AG08395 (cell line): ENCODE measurements around the gene PKP3.
"Not testable (repeated sequence)": the region's sequence is repeated elsewhere in the genome, so short reads cannot be mapped to it uniquely, and the experiment has no call there.

Source experiments
- DNase-seq: peaks from one replicate; pipeline ENCODE4 v3.0.0; 2012; ENCODE audit warnings: mixed read lengths, low spot score

PKP3 gene

GRCh38 chr11:429931-430456 lies 36.0 kb downstream of the PKP3 start:
- DNase-seq = no peak

- DNase-seq = no peak
Observed at GRCh38 chr11:431921-432320, 37.9 kb downstream of the PKP3 start.

GRCh38 chr11:432501-433100 lies 38.6 kb downstream of the PKP3 start:
- DNase-seq = no peak

- no peak for DNase-seq
Observed at GRCh38 chr11:433111-433510, 39.1 kb downstream of the PKP3 start.

- DNase-seq = no peak
Observed at GRCh38 chr11:433641-434040, 39.6 kb downstream of the PKP3 start.

- DNase-seq = no peak
Observed at GRCh38 chr11:434496-434895, 40.5 kb downstream of the PKP3 start.

- not testable (repeated sequence) for DNase-seq
Observed at GRCh38 chr11:434999-435740, 41.2 kb downstream of the PKP3 start.

- no peak for DNase-seq
Observed at GRCh38 chr11:437228-437870, 43.3 kb downstream of the PKP3 start.

GRCh38 chr11:438101-438844 lies 44.3 kb downstream of the PKP3 start:
- DNase-seq = no peak

GRCh38 chr11:439315-440064 lies 45.5 kb downstream of the PKP3 start:
- DNase-seq = no peak

GRCh38 chr11:440065-441042 lies 46.3 kb downstream of the PKP3 start:
- DNase-seq = no peak

GRCh38 chr11:441043-441417 lies 47.0 kb downstream of the PKP3 start:
- DNase-seq = no peak

GRCh38 chr11:441418-442274 lies 47.6 kb downstream of the PKP3 start, which contains the start of gene ANO9:
ANO9 (minus strand) TSS chr11:442011; CDS start chr11:441926, 85 bp downstream.
- DNase-seq = no peak

- DNase-seq = no peak
Observed at GRCh38 chr11:442611-443081, 48.6 kb downstream of the PKP3 start.

- DNase-seq = no peak
Observed at GRCh38 chr11:443542-444199, 49.7 kb downstream of the PKP3 start.

- peak; percentile 45 for DNase-seq
Observed at GRCh38 chr11:444396-445144, 50.6 kb downstream of the PKP3 start.

GRCh38 chr11:445765-446588 lies 52.0 kb downstream of the PKP3 start:
- DNase-seq = no peak
